GM19240 (cell line): ENCODE data around the gene EYA4.

Source experiments
- DNase-seq: peaks from one replicate; pipeline ENCODE4 v3.0.0; 2011; ENCODE audit warnings: low spot score; ENCODE audit not compliant: insufficient read length

Gene EYA4

GRCh38 chr6:133242637-133243585 is 1.8 kb downstream of the EYA4 start:
- DNase-seq, result no peak

- no peak for DNase-seq
Observed at GRCh38 chr6:133243723-133244305, 2.7 kb downstream of the EYA4 start.

- no peak for DNase-seq
Observed at GRCh38 chr6:133244519-133244918, 3.4 kb downstream of the EYA4 start.

- DNase-seq, result no peak
Observed at GRCh38 chr6:133245007-133245406, 3.9 kb downstream of the EYA4 start.

- DNase-seq, result no peak
Observed at GRCh38 chr6:133245422-133245903, 4.3 kb downstream of the EYA4 start.

- no peak for DNase-seq
Observed at GRCh38 chr6:133247581-133247980, 6.4 kb downstream of the EYA4 start.

GRCh38 chr6:133248241-133249001 is 7.3 kb downstream of the EYA4 start:
- DNase-seq, result no peak

- DNase-seq, result no peak
Observed at GRCh38 chr6:133251688-133252087, 10.5 kb downstream of the EYA4 start.

- DNase-seq, result no peak
Observed at GRCh38 chr6:133254552-133255228, 13.5 kb downstream of the EYA4 start.

- DNase-seq, result no peak
Observed at GRCh38 chr6:133257545-133258105, 16.5 kb downstream of the EYA4 start.

GRCh38 chr6:133259561-133259960 is 18.4 kb downstream of the EYA4 start:
- no peak for DNase-seq

- DNase-seq, result no peak
Observed at GRCh38 chr6:133262804-133263203, 21.6 kb downstream of the EYA4 start.

- no peak for DNase-seq
Observed at GRCh38 chr6:133265066-133265465, 23.9 kb downstream of the EYA4 start.

GRCh38 chr6:133266186-133266585 is 25.0 kb downstream of the EYA4 start:
- DNase-seq, result no peak

GRCh38 chr6:133268621-133269020 is 27.5 kb downstream of the EYA4 start:
- no peak for DNase-seq

- no peak for DNase-seq
Observed at GRCh38 chr6:133274813-133275212, 33.7 kb downstream of the EYA4 start.

GRCh38 chr6:133275213-133275612 is 34.1 kb downstream of the EYA4 start:
- DNase-seq, result no peak

GRCh38 chr6:133277228-133277899 is 36.2 kb downstream of the EYA4 start:
- DNase-seq, result no peak

GRCh38 chr6:133277900-133278545 is 36.9 kb downstream of the EYA4 start:
- no peak for DNase-seq

- DNase-seq, result no peak
Observed at GRCh38 chr6:133286765-133287164, 45.6 kb downstream of the EYA4 start.
